HG02642 (cell line): Measurements from ENCODE around the gene ZNF75A.

Experiments
- ATAC-seq: cut with Tn5 transposase; IDR thresholded peaks from one replicate; pipeline ENCODE4 v1.9.1; 2021; ENCODE audit warnings: mild to moderate bottlenecking; ENCODE audit not compliant: unreplicated experiment, poor library complexity

The ZNF75A gene

DNA sequence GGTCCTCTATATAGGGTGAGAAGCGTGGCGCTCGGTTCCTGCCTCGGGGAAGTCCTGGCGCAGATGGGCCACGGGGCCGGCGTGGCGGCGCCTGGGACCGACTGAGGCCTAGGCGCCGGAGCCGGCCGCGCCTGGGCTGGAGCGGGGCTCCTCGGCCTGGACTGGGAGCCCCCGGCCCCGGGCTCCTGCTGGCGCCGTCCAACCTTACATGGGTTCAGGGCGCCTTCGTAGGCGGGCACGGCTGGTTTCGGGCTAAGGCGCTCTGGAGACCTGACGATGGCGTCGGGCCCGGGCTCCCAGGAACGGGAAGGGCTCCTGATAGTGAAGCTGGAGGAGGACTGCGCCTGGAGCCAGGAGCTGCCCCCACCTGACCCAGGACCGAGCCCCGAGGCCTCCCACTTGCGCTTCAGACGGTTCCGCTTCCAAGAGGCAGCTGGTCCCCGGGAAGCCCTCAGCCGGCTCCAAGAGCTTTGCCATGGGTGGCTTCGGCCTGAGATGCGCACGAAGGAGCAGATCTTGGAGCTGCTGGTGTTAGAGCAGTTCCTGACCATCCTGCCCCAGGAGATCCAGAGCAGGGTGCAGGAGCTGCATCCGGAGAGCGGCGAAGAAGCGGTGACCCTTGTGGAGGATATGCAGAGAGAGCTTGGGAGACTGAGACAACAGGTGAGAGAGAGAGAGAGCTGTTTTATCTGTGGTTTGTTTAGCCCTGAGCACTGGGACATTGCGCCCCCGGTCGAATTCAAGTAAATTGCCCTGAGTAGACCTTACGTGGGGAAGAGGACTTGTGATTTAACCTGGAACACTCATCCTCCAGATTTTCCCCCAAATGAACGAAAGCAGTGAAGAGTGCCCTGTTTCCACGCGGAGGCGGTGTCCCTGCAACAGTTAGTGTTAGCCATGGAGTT is 21.5 kb upstream of the ZNF75A start:
- no peak for ATAC-seq

DNA sequence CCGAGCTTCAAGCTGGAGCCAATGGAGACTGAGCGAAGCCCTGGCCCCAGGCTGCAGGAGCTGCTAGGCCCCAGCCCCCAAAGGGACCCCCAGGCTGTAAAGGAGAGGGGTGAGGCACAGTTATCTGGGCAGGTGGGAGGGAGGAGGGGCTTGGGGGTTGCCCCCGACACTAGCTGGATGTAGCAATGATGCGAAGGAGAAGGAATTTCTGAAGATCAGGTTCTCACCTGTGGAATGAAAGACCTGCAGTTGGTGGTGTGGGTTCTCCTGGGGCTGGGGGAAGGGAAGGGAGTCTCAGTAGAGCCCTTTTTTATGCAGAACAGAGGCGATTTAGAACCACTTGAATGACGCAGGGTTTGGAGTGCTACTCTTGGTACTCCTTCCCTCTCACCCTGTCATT is 20.2 kb upstream of the ZNF75A start:
- no peak for ATAC-seq

GRCh38 chr16:3289998-3290673 is 15.2 kb upstream of the ZNF75A start:
- no peak for ATAC-seq

DNA sequence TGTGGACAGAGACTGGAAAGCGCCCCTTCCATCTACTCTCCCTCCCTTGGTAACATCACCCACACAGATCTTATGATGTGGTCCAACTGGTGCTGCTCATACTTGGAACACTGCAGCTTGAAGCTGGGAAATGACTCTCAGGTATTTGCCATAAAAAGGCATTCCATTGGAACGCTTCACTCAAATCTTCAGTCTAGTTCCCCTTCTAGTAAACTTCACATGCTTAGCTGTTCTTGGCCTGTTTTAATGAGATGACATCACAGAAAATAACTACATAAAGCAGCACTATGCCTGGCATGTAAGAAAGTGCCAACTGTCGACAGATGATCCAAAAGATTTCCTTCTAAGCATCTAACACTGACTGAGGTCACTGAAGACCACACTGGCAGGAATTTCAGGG is 12.7 kb upstream of the ZNF75A start:
- ATAC-seq, result no peak

DNA sequence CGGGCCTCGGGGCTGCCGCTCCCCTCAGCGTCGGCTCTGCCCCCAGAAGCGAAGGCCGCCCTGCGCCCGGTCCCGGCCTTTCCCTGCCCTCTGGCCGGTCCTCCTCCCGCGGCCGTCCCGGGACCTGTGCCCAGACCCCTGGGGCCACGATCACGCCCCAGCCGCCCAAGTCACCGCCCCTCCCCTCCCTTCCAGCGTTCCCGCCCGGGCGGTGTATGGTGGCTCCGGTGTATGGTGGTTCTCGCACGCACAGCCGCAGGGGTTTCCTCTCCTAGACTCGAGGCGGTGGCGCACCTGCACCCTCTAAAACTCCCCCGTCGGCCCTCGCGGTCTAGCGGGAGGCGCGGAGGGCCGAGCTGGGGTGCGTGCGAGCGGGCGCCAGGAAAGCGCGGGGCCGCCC is 10.1 kb upstream of the ZNF75A start:
- ATAC-seq, result no peak

GRCh38 chr16:3295783-3296182 is 9.5 kb upstream of the ZNF75A start:
- ATAC-seq, result no peak

- no peak for ATAC-seq
Measured at GRCh38 chr16:3304370-3304769, 927 bp upstream of the ZNF75A start.

GRCh38 chr16:3306078-3306477 is 781 bp downstream of the ZNF75A start:
- no peak for ATAC-seq

DNA sequence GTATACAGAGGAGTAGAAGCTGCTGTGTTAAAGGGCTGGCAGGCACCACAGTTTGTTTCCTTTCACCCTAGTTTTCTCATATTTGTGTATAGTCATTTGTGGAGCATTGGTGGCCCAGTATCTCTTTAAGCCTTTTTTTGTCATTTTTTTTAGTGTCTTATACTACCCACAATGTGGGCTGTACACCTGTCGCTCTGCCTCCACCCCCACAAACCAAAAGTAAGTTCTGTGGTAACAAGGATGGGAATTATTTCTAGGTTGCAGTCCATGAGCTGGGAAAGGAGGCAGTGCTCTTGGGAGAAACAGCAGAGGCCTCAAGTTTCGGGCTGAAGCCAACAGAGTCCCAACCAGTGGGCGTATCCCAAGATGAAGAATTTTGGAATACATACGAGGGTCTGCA is 6.2 kb downstream of the ZNF75A start:
- no peak for ATAC-seq

- ATAC-seq, result no peak
Measured at GRCh38 chr16:3317315-3317999, 12.2 kb downstream of the ZNF75A start.

DNA sequence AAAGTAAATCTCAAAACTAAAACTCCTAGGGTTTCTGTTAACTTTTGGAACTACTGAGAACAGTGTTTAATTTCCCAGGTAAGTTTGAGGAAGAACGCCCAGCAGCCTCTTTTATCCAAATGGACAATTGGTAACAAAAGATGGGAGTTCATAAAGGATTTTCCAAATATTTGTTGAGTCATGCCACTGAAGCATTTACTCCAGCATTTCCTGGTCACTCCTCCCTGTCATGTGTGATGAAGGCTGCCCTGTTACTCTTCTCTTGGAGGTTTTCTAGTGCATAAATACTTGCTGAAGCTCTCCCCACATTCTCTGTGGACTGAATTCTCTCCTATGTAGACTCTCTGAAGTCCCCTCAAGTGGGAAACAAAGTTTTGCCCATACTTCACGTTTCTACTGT is 16.5 kb downstream of the ZNF75A start:
- ATAC-seq, result no peak

DNA sequence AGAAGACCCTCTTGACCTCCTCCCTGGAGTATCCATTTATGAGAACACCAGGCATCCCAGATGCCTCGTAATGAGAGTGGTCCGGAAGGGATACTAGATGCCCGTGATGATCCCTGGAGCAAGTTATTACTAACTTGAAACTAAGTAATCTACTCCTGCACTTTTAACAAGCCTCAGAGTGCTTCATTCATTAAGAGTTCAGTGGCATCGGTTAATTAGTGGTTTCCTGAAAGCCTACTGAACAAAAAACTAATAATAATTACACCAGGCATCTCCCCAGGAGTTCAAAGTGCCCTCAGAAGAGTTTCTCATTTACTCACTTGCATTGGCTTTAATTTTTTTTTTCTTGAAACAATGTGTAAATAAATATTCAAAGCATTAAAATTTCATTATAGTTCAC is 22.2 kb downstream of the ZNF75A start:
- ATAC-seq, result no peak

- no peak for ATAC-seq
Measured at GRCh38 chr16:3328104-3328503, 22.8 kb downstream of the ZNF75A start.

DNA sequence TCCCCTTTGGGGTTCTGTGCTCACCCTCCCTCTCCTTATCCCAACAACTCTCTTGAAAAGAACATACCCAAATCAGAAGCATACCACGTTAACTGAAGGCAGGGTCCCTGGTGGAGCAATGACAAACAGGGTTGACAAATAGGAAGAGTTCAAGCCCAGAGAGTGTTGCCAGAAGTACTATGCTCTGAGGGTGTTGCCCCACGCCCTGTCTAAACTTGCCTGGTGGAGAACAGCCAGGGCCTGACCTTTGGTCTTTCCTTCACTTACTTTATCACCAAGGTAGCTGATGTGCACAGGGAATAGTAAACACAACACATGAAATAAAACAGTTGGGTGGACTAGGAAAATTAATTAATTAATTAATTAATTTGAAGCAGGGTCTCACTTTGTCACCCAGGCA is 23.3 kb downstream of the ZNF75A start:
- ATAC-seq, result no peak

DNA sequence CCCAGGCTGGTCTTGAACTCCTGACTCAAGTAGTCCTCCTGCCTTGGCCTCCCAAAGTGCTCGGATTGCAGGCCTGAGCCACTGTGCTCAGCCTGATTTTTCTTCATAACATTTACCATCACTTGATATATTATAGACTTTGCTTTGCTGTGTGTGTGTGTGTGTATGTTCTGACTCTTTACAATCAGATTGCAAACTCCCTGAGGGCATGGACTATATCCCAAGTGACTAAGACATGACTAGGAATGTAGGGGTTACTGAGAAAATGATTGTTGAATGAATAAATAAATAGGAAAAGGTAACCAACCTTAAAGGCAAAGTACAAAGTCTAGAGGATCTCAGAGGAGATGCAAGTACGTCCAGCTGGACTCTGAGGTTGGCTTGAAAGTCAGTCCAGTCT is 40.7 kb downstream of the ZNF75A start:
- no peak for ATAC-seq

DNA sequence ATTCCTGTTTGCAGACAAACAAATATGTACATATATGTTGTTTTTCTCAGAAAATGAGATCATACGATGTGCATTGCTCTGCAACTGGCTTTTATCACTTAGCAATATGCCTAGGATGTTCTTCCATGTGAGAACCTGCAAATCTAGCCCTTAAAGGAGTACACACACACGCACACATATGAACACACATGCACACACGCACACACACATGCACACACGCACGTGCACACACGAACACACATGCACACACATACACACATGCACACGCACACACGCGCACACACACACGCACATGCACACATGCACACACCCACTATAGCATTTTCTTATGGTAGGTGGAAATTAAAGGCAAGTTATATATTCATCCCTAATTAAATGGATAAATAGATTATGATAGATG is 42.3 kb downstream of the ZNF75A start:
- no peak for ATAC-seq

DNA sequence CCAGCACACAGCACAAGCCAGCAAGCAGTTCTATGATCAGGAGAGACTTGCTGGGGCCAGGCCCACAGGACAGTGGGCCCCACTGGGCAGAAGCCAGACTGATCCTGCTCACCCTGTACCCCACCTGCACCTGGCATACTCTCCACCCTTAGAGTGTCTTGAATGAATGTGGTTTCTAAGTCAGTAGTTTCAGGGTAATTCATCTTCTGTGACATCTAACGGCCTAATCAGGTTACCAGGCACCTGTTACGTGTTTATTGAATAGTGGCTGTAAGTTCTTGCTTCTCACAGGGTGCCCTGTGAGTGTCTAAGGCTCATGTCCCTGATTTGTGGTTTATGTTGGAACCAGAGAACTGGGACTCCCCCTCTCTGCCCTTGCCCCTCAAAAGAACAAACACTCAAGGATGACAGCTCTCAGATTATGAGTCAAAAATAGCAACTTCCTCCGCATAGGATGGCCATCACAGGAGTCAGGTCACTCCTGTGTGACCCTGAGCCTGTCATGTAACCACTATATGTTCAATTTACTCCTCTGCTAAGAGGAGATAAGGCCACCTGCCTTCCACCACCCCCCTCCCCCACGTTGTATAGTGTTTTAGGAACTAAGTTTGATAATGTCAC is 43.4 kb downstream of the ZNF75A start:
- ATAC-seq, result no peak

DNA sequence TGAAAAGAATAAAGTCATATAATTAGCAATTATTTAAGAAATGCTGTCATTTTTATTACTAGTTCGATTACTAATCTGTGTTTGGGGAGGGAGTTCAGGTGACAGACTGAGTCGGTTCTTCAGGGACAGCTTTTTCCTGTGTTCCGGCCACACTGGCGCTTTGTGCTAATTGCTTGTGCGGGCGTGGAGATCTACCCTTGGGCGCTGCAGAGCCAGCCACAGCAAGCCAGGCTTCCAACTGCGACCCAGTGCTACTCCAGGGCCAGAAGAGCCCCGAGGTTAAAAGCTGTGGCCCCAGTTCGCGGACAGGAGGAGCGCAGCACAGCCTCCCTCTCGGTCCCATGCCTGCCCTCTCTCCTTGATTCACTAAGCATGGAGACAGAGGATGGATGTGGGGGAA is 43.9 kb downstream of the ZNF75A start:
- ATAC-seq, result no peak

DNA sequence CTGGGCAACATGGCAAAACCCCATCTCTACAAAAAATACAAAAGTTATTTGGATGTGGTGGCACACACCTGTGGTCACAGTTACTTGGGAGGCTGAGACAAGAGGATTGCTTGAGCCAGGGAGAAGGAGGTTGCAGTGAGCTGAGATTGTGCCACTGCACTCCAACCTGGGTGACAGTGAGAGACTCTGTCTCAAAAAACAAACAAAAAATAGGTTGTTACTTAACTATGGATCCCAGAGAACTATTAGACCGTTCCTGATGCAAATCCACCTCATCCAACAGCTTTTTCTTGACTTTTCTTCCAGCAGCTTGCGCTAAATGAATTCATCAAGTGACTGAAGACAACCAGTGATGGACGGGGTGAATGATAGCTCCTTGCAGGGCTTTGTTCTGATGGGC is 50.3 kb downstream of the ZNF75A start, which contains the start of gene OR2C1:
OR2C1 (plus strand) TSS at position 301 of the 400 bp plus-strand sequence; CDS start at position 353, 52 bp downstream.
- ATAC-seq, result no peak

DNA sequence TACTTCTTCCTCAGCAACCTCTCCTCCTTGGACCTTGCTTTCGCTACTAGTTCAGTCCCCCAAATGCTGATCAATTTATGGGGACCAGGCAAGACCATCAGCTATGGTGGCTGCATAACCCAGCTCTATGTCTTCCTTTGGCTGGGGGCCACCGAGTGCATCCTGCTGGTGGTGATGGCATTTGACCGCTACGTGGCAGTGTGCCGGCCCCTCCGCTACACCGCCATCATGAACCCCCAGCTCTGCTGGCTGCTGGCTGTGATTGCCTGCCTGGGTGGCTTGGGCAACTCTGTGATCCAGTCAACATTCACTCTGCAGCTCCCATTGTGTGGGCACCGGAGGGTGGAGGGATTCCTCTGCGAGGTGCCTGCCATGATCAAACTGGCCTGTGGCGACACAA is 50.8 kb downstream of the ZNF75A start:
- ATAC-seq, result no peak

DNA sequence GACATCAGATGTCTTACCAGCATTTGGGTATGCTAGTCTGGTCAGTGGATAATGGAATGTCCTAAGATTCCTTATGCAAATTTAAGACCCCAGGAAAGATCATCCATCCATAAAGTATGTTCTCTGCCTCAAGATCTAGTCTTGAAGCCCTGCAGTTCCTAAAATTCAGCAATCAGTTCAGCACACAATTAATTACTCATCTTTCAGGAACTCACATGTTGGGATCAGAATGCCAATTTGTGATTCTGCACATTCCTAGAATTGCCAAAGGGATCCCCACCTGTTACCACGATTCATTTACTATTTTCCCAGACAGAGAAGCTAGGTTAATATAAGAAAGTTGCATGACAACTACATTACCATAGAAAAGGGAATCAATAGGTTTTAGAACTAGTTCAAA is 53.6 kb downstream of the ZNF75A start:
- no peak for ATAC-seq
